K562 (cell line): ENCODE results near the gene DHCR7. TPM values are rescaled to one million over a fixed set of nuclear protein-coding genes. Genes with fewer than 3 reads are reported as not detected.

Experiments used
- ELK3 ChIP-seq: fragments of 450-650 bp; formaldehyde crosslinking; IDR thresholded peaks from 2 replicates; pipeline ENCODE4 v1.4.0; 2020; ENCODE audit warnings: mild to moderate bottlenecking
- GTF2F1 ChIP-seq: IDR thresholded peaks from 2 replicates; pipeline ENCODE4 v1.6.1; 2011; ENCODE audit warnings: low read depth, low read length, improper control_type of control experiment
- GTF3C2 ChIP-seq: IDR thresholded peaks from 3 replicates; pipeline ENCODE4 v1.6.1; 2011; ENCODE audit warnings: borderline replicate concordance, mild to moderate bottlenecking, moderate library complexity; ENCODE audit not compliant: insufficient read length; ENCODE audit errors: extremely low read depth
- LEF1 ChIP-seq: fragments of 450-650 bp; IDR thresholded peaks from 2 replicates; pipeline ENCODE4 v1.6.1; 2016; ENCODE audit warnings: mild to moderate bottlenecking
- MTF1 ChIP-seq: fragments of 250-450 bp; sonication (Bioruptor Pico); IDR thresholded peaks from 2 replicates; pipeline ENCODE4 v1.9.0; 2021; ENCODE audit warnings: moderate library complexity, mild to moderate bottlenecking, inconsistent platforms, borderline replicate concordance
- NONO ChIP-seq, 2 experiments: fragments of 200-400 bp in 1 of 2; fragments of 450-650 bp in 1 of 2; formaldehyde crosslinking in 1 of 2; IDR thresholded peaks; 2 replicates each; pipeline ENCODE4 v1.6.1; 2017; ENCODE audit warnings: low read depth in 2 of 2, mild to moderate bottlenecking in 2 of 2, moderate library complexity in 2 of 2, low read length in 1 of 2
- PBX2 ChIP-seq, 2 experiments: IDR thresholded peaks in 1 of 2; conservative IDR thresholded peaks in 1 of 2; 2 replicates each; pipeline ENCODE4 v1.6.1; 2016; ENCODE audit warnings: low read depth in 2 of 2, mild to moderate bottlenecking in 1 of 2, missing compliant biosample characterization in 1 of 2, missing genetic modification characterization in 1 of 2, moderate library complexity in 1 of 2
- SNIP1 ChIP-seq: fragments of 450-650 bp; IDR thresholded peaks from 2 replicates; pipeline ENCODE4 v1.7.1; 2017; ENCODE audit warnings: low read depth, mild to moderate bottlenecking
- TSC22D4 ChIP-seq: fragments of 450-650 bp; IDR thresholded peaks from 2 replicates; pipeline ENCODE4 v1.6.1; 2016; ENCODE audit warnings: missing genetic modification characterization, missing biosample characterization, control low read depth
- XRCC5 ChIP-seq: fragments of 200-400 bp; formaldehyde crosslinking; IDR thresholded peaks from 2 replicates; pipeline ENCODE4 v1.6.1; 2017; ENCODE audit warnings: low read depth, mild to moderate bottlenecking, low read length
- ZNF175 ChIP-seq: fragments of 200-800 bp; sonication (Bioruptor generic); IDR thresholded peaks from 2 replicates; pipeline ENCODE4 v1.6.1; 2016; ENCODE audit warnings: low read depth, mild to moderate bottlenecking, missing genetic modification characterization, missing compliant biosample characterization
- ZNF764 ChIP-seq: fragments of 250-450 bp; sonication (Bioruptor Pico); IDR thresholded peaks from 2 replicates; pipeline ENCODE4 v1.4.0; 2020; ENCODE audit warnings: low read depth, mild to moderate bottlenecking, moderate library complexity
- polyA plus RNA-seq, 8 experiments: library from polyadenylated mRNA; depleted of rRNA in 4 of 8; stranded (reverse) in 5 of 8; unstranded in 3 of 8; fragments of >200 nt; fragmentation: Nextera tagmentation in 2 of 8; fragmentation: Illumina TruSeq in 1 of 8; extraction: Ambion mirVana in 2 of 8; extraction: Trizol in 1 of 8; gene quantifications; 2 replicates each; pipeline versions ENCODE4 v1.2.1 to v1.2.3, GENCODE V29; 2011 to 2014; ENCODE audit warnings: inconsistent platforms in 1 of 8, missing spikeins in 1 of 8
- total RNA-seq, 7 experiments: library from RNA; depleted of rRNA in 6 of 7; stranded (reverse); fragments of >200 nt in 6 of 7; fragmentation: Illumina TruSeq in 2 of 7; extraction: Trizol in 2 of 7; gene quantifications; 2 replicates each; pipeline versions ENCODE4 v1.2.1 to v1.2.3, GENCODE V29; 2011 to 2021; ENCODE audit warnings: low replicate concordance in 1 of 7

DHCR7 gene
- total and polyA plus RNA-seq, 9 of the 15 experiments (the other 6 are each of a cell fraction or from before 2014, with no cell fraction given) = 8.4 to 192 (median 82.4) TPM

GRCh38 chr11:71448257-71449171, at the start of gene DHCR7 (continued):
- TF ChIP-seq ZNF175 = no peak
- TF ChIP-seq ELK3 = no peak
- no peak for TF ChIP-seq GTF3C2
- TF ChIP-seq XRCC5 = no peak
- no peak for TF ChIP-seq MTF1 (CRISPR knock-in tag)
- TF ChIP-seq NONO (IDR thresholded peaks at IDR 0.05; ENCODE audit: low read depth in 2 of 2, low read length in 1 of 2) = no peak
- TF ChIP-seq SNIP1 = no peak
- TF ChIP-seq LEF1 = no peak
- peak; percentile 65 for TF ChIP-seq PBX2 (CRISPR knock-in tag; IDR thresholded peaks at IDR 0.05; ENCODE audit: low read depth)
- TF ChIP-seq PBX2 (tag; conservative IDR thresholded peaks at IDR 0.05; ENCODE audit: low read depth) = no peak; the same call in 1 of the 2 replicates
- TF ChIP-seq TSC22D4 (tag) = no peak
- TF ChIP-seq ZNF764 (CRISPR knock-in tag) = no peak
- TF ChIP-seq GTF2F1 = no peak
